GM10248 (cell line): ENCODE results near the gene MAN1A1.

Source experiments
- CTCF ChIA-PET: fragments of 300-600 bp; sonication (Branson Sonifier 250); formaldehyde crosslinking; extraction: SDS; loops from one replicate; lab custom pipeline; 2021; ENCODE audit warnings: antibody characterized with exemption; lab: Yijun Ruan, JAX
- POLR2A ChIA-PET: fragments of 350-650 bp; sonication (Branson Sonifier 250); formaldehyde crosslinking; extraction: SDS; loops from one replicate; lab custom pipeline; 2020; ENCODE audit warnings: antibody characterized with exemption; lab: Yijun Ruan, JAX
- DNase-seq: peaks from one replicate; pipeline ENCODE4 v3.0.0; 2012; ENCODE audit errors: extremely low spot score
- CTCF ChIP-seq: IDR thresholded peaks from 2 replicates; pipeline ENCODE4 v1.5.1; 2012; ENCODE audit warnings: mild to moderate bottlenecking, low read depth; ENCODE audit errors: extremely low read depth, missing control alignments, control extremely low read depth

Gene MAN1A1

GRCh38 chr6:119195204-119195603 is 154.4 kb downstream of the MAN1A1 start:
- ChIA-PET POLR2A (no interaction called here), CTCF (no interaction called here)
- TF ChIP-seq CTCF: no peak
- DNase-seq: no peak

- POLR2A ChIA-PET: no interaction called here
- no peak for TF ChIP-seq CTCF
- CTCF ChIA-PET: interaction anchor here (1.0 to 1.5 kb wide), 2 partner anchors 11 to 46 kb away, joined by 3 to 5 read pairs; no protein-coding TSS in a partner anchor
- no peak for DNase-seq
Observed at GRCh38 chr6:119193707-119194106, 155.9 kb downstream of the MAN1A1 start.

GRCh38 chr6:119192200-119192599 is 157.4 kb downstream of the MAN1A1 start:
- ChIA-PET POLR2A (interaction anchor here (0.6 kb wide), 1 partner anchor 63 kb away, joined by 3 read pairs; no protein-coding TSS in a partner anchor), CTCF (interaction anchor here (1.6 to 2.4 kb wide), 2 partner anchors 9 to 19 kb away, joined by 3 to 10 read pairs; no protein-coding TSS in a partner anchor)
- DNase-seq: no peak
- TF ChIP-seq CTCF: no peak

- no peak for DNase-seq
- ChIA-PET CTCF (no interaction called here), POLR2A (no interaction called here)
- TF ChIP-seq CTCF: no peak
Observed at GRCh38 chr6:119190176-119190575, 159.4 kb downstream of the MAN1A1 start.

DNA sequence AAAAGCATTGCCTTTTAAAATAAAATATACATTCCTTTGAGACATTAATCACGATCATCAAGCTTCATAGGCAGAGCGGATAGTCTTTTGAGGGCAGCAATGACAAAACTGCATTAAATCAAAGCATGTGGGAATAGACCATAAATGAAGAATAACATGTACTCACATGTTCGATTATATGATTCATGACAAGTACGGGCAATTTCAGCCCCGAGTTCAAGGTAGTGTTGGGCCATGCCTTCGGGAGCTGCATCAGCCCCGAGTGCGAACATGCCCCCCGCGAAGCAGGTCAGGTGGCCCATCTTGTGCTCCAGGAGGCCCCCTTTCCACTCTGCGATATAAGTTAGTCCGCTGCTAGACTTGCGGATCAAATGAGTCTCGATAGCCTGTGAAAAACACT is 160.1 kb downstream of the MAN1A1 start:
- TF ChIP-seq CTCF: no peak
- DNase-seq: no peak
- ChIA-PET CTCF (no interaction called here), POLR2A (no interaction called here)

DNA sequence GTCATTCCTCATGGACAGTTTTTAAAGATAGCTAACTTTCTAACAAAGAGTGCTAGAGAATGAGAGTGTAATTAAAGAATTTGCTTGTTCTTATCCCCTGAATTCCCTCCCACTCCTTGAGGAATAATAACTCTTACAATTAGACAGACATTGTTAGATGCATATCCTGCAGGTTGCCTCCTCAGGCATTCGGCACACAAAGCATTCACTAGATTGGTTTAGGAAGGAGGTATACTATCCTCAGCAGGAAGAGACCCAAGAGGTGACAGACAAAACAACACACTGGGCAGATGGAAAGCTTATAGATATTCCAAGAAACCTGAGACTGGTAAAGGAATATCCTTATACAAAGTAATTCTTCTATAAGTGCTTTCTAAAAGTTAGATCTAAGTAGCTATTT is 162.0 kb downstream of the MAN1A1 start:
- POLR2A ChIA-PET: no interaction called here
- CTCF ChIA-PET: interaction anchor here (0.7 to 2.2 kb wide), 2 partner anchors 11 to 14 kb away, joined by 3 to 8 read pairs; no protein-coding TSS in a partner anchor
- no peak for DNase-seq

More for the DNA sequence above, 162.0 kb downstream of the MAN1A1 start:
- no peak for TF ChIP-seq CTCF
